ENCODE data around the gene BCAS3.

- TF ChIP-seq CTCF (IDR thresholded peaks at IDR 0.05; ENCODE audit: low read depth, low read length, poor library complexity, severe bottlenecking) (no peak), EZH2phosphoT487 (IDR thresholded peaks at IDR 0.05; ENCODE audit: borderline replicate concordance, low read length) (no peak)
Observed at GRCh38 chr17:61201211-61201610, 523.6 kb downstream of the BCAS3 start.

All from DOHH2 (cell line).